A549 (cell line): ENCODE measurements around the gene OTUD3. TPM values are rescaled to one million over a fixed set of nuclear protein-coding genes. Genes with fewer than 3 reads are reported as not detected.
"Not testable (repeated sequence)": the region's sequence is repeated elsewhere in the genome, so short reads cannot be mapped to it uniquely, and the experiment has no call there.

Source experiments
- ATAC-seq, 2 experiments: fragments of 200-7000 bp in 1 of 2; fragments of >200 bp in 1 of 2; cut with Nextera tagmentation in 1 of 2; cut with Tn5 transposase in 1 of 2; 3 replicates each; pipeline versions ENCODE4 v1.8.0 to v1.9.1; 2018 to 2020; ENCODE audit warnings: mild to moderate bottlenecking in 1 of 2, moderate library complexity in 1 of 2
- CTCF ChIA-PET: fragments of 300-600 bp; sonication (Branson Sonifier 250); formaldehyde crosslinking; extraction: SDS; loops from one replicate; lab custom pipeline; 2021; ENCODE audit warnings: antibody characterized with exemption, inconsistent platforms; lab: Yijun Ruan, JAX
- POLR2A ChIA-PET: fragments of 350-600 bp; formaldehyde crosslinking; extraction: SDS; loops from one replicate; lab custom pipeline; 2021; ENCODE audit warnings: antibody characterized with exemption, inconsistent platforms; lab: Yijun Ruan, JAX
- DNase-seq, 2 experiments: peaks; one replicate each; pipeline versions ENCODE4 v3.0.0 to v3.0.0-alpha.2; 2011 to 2016; ENCODE audit warnings: low read depth in 1 of 2, low spot score in 1 of 2
- FAIRE-seq: peaks from 2 replicates; lab custom pipeline; 2011; peaks lifted over from hg19 to GRCh38; lab: Jason Lieb, UNC
- H3K27ac ChIP-seq, 2 experiments: fragments of >200 bp; sonication (Bioruptor Twin); formaldehyde crosslinking; 3 replicates each; pipeline ENCODE4 v1.5.1; 2016 to 2017
- H3K4me1 ChIP-seq: fragments of >200 bp; sonication (Bioruptor Twin); formaldehyde crosslinking; 3 replicates; pipeline ENCODE4 v1.6.1; 2016
- H3K4me2 ChIP-seq: fragments of >200 bp; sonication (Bioruptor Twin); formaldehyde crosslinking; 3 replicates; pipeline ENCODE4 v1.6.1; 2016
- H3K4me3 ChIP-seq: fragments of >200 bp; sonication (Bioruptor Twin); formaldehyde crosslinking; 3 replicates; pipeline ENCODE4 v1.5.1; 2016
- H3K9me3 ChIP-seq: fragments of >200 bp; sonication (Bioruptor Twin); formaldehyde crosslinking; 3 replicates; pipeline ENCODE4 v1.6.1; 2016
- CEBPB ChIP-seq, 2 experiments: fragments of >200 bp in 1 of 2; sonication (Bioruptor Twin) in 1 of 2; formaldehyde crosslinking in 1 of 2; IDR thresholded peaks; 2 replicates each; pipeline ENCODE4 v1.6.1; 2012 to 2016
- CHD4 ChIP-seq: fragments of 200-600 bp; sonication (generic); IDR thresholded peaks from 2 replicates; pipeline ENCODE4 v1.6.1; 2016; ENCODE audit warnings: antibody characterized with exemption, mild to moderate bottlenecking, borderline replicate concordance
- EHF ChIP-seq: fragments of 250-450 bp; sonication (Bioruptor Pico); IDR thresholded peaks from 2 replicates; pipeline ENCODE4 v1.5.0; 2020; ENCODE audit warnings: mild to moderate bottlenecking
- ESRRA ChIP-seq: fragments of 150-350 bp; IDR thresholded peaks from 2 replicates; pipeline ENCODE4 v1.6.1; 2014; ENCODE audit warnings: mild to moderate bottlenecking, low read length, borderline replicate concordance
- FOSB ChIP-seq: fragments of 250-450 bp; sonication (Bioruptor Pico); IDR thresholded peaks from 2 replicates; pipeline ENCODE4 v1.5.0; 2020; ENCODE audit warnings: mild to moderate bottlenecking, moderate library complexity
- FOSL2 ChIP-seq, 2 experiments: fragments of 450-650 bp in 1 of 2; fragments of >200 bp in 1 of 2; sonication (Bioruptor Twin) in 1 of 2; formaldehyde crosslinking; IDR thresholded peaks; 2 replicates each; pipeline versions ENCODE4 v1.5.0 to v1.6.1; 2016 to 2020; ENCODE audit warnings: mild to moderate bottlenecking in 1 of 2, moderate library complexity in 1 of 2
- HEYL ChIP-seq: fragments of 250-450 bp; sonication (Bioruptor Pico); IDR thresholded peaks from 2 replicates; pipeline ENCODE4 v1.8.0; 2021; ENCODE audit warnings: mild to moderate bottlenecking, moderate library complexity
- HOXB5 ChIP-seq: fragments of 250-450 bp; sonication (Bioruptor Pico); IDR thresholded peaks from 2 replicates; pipeline ENCODE4 v1.5.0; 2020; ENCODE audit warnings: mild to moderate bottlenecking, moderate library complexity
- JUN ChIP-seq, 2 experiments: fragments of >200 bp; sonication (Bioruptor Twin); formaldehyde crosslinking; IDR thresholded peaks; 2 replicates in 1 of 2; 3 replicates in 1 of 2; pipeline ENCODE4 v1.6.1; 2016 to 2017
- KDM1A ChIP-seq: fragments of 200-600 bp; sonication (generic); IDR thresholded peaks from 2 replicates; pipeline ENCODE4 v1.6.1; 2016; ENCODE audit warnings: low read depth, mild to moderate bottlenecking
- MAFK ChIP-seq: fragments of 450-650 bp; IDR thresholded peaks from 2 replicates; pipeline ENCODE4 v1.6.1; 2014; ENCODE audit not compliant: partially characterized antibody
- NFE2L2 ChIP-seq: fragments of 150-350 bp; conservative IDR thresholded peaks from 2 replicates; pipeline ENCODE4 v1.6.1; 2014; ENCODE audit warnings: low read length
- NPAS2 ChIP-seq: fragments of 250-450 bp; sonication (Bioruptor Pico); IDR thresholded peaks from 2 replicates; pipeline ENCODE4 v1.8.0; 2022; ENCODE audit warnings: mild to moderate bottlenecking, moderate library complexity, borderline replicate concordance
- PHF8 ChIP-seq: fragments of 200-600 bp; sonication (generic); IDR thresholded peaks from 2 replicates; pipeline ENCODE4 v1.6.1; 2016; ENCODE audit warnings: low read depth, mild to moderate bottlenecking, antibody characterized with exemption, moderate library complexity, borderline replicate concordance
- POLR2AphosphoS2 ChIP-seq: conservative IDR thresholded peaks from 2 replicates; pipeline ENCODE4 v1.6.1; 2012; ENCODE audit warnings: low read length, improper control_type of control experiment, inconsistent platforms
- RAD21 ChIP-seq, 2 experiments: fragments of >200 bp in 1 of 2; sonication (Bioruptor Twin) in 1 of 2; formaldehyde crosslinking in 1 of 2; IDR thresholded peaks in 1 of 2; conservative IDR thresholded peaks in 1 of 2; 2 replicates in 1 of 2; 3 replicates in 1 of 2; pipeline ENCODE4 v1.6.1; 2012 to 2018; ENCODE audit warnings: inconsistent platforms in 1 of 2
- RFX5 ChIP-seq: fragments of 450-650 bp; IDR thresholded peaks from 2 replicates; pipeline ENCODE4 v1.7.1; 2014; ENCODE audit warnings: antibody characterized with exemption, mild to moderate bottlenecking, moderate library complexity
- RNF2 ChIP-seq: fragments of 200-600 bp; sonication (generic); IDR thresholded peaks from 2 replicates; pipeline ENCODE4 v1.6.1; 2016; ENCODE audit warnings: low read depth, mild to moderate bottlenecking, antibody characterized with exemption, moderate library complexity, borderline replicate concordance
- TFCP2L1 ChIP-seq: fragments of 250-450 bp; sonication (Bioruptor Pico); IDR thresholded peaks from 2 replicates; pipeline ENCODE4 v1.5.0; 2021; ENCODE audit warnings: mild to moderate bottlenecking
- USF2 ChIP-seq: fragments of 450-650 bp; IDR thresholded peaks from 2 replicates; pipeline ENCODE4 v1.6.1; 2014; ENCODE audit warnings: antibody characterized with exemption
- ZC3H11A ChIP-seq: fragments of 450-650 bp; IDR thresholded peaks from 2 replicates; pipeline ENCODE4 v1.6.1; 2014; ENCODE audit warnings: antibody characterized with exemption, mild to moderate bottlenecking
- WGBS: methylation state at CpG from one replicate; pipeline ENCODE4 v1.1.6; 2017; ENCODE audit errors: missing lambda C conversion rate; 5-methylcytosine and 5-hydroxymethylcytosine counted together
- polyA plus RNA-seq, 4 experiments: library from polyadenylated mRNA; depleted of rRNA in 3 of 4; stranded (reverse); fragments of >200 nt; fragmentation: RNase III in 1 of 4; extraction: RNeasy Plus Mini Kit Qiagen cat#74134 plus additional on column Dnase treatment in 1 of 4; gene quantifications; 2 replicates in 3 of 4; 3 replicates in 1 of 4; pipeline ENCODE4 v1.2.3, GENCODE V29; 2011 to 2017
- TF ChIP-seq, protein P1 (sequence below): fragments of >200 bp; sonication (Bioruptor Twin); formaldehyde crosslinking; IDR thresholded peaks from 3 replicates; pipeline ENCODE4 v1.5.1; 2016
- TF ChIP-seq, protein P2 (sequence below): IDR thresholded peaks from 2 replicates; pipeline ENCODE4 v1.6.1; 2012
- TF ChIP-seq, protein P3 (sequence below): fragments of 150-350 bp; IDR thresholded peaks from 2 replicates; pipeline ENCODE4 v1.6.1; 2014; ENCODE audit warnings: low read depth, mild to moderate bottlenecking, low read length
- TF ChIP-seq, protein P4 (sequence below): fragments of >200 bp; sonication (Bioruptor Twin); formaldehyde crosslinking; IDR thresholded peaks from 3 replicates; pipeline ENCODE4 v1.6.1; 2016

The OTUD3 gene
- polyA plus RNA-seq, 2 of the 4 experiments (the other 2 are of a cell fraction), result 3.5 to 4.9 TPM

DNA sequence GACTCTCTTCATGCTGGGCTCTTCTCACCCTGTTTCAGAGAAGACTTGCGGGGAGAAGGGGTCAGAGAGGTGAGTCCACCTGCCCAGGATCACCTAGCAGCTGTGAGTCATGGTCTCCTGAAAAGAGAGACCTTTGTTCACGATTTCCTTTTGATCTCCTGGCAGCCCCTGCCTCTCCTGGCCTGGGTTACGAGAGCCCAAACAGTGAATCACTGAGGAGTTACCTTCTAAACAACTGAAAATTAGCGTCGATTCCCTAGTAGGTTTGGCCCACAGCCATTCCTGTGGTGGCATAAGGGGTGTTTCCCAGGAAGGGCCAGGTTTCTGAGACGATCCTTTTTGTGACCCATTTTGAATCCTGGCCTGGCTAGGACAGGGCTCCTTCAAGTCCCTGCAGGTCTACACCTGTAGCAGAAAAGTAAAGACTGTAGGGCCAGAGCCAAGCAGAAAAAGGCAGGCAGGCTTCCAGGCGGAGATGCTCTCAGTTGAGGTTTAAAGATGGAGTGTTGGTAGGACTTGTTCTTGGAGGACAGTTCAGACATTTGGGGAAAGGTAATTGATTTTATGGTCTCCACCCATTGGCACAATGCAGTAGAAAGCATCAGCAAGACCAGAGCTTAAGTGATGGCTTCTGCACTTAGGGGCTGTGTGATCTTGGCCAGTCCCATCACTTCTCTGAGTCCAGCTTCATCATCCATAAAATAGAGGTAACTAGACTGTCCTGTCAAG, 43.3 kb downstream of the OTUD3 start:
- DNase-seq (no peak), ATAC-seq (no peak), FAIRE-seq (no peak)
- 43% methylated on average over 4 of the region's 7 CpGs for WGBS
- H3K4me3 ChIP-seq, result no peak overlapping the region
- no peak overlapping the region for H3K27ac ChIP-seq
- ChIA-PET CTCF (interaction anchor here (1.0 kb wide), 1 partner anchor 227 kb away, joined by 3 read pairs; no protein-coding TSS in a partner anchor), POLR2A (no interaction called here)
- no peak overlapping the region for H3K4me2 ChIP-seq
- no peaks in the 10 kb centered on the region for H3K4me1 ChIP-seq
- H3K9me3 ChIP-seq, result no peaks in the 10 kb centered on the region
- TF ChIP-seq, protein P1, sequence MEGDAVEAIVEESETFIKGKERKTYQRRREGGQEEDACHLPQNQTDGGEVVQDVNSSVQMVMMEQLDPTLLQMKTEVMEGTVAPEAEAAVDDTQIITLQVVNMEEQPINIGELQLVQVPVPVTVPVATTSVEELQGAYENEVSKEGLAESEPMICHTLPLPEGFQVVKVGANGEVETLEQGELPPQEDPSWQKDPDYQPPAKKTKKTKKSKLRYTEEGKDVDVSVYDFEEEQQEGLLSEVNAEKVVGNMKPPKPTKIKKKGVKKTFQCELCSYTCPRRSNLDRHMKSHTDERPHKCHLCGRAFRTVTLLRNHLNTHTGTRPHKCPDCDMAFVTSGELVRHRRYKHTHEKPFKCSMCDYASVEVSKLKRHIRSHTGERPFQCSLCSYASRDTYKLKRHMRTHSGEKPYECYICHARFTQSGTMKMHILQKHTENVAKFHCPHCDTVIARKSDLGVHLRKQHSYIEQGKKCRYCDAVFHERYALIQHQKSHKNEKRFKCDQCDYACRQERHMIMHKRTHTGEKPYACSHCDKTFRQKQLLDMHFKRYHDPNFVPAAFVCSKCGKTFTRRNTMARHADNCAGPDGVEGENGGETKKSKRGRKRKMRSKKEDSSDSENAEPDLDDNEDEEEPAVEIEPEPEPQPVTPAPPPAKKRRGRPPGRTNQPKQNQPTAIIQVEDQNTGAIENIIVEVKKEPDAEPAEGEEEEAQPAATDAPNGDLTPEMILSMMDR, result no peak
- TF ChIP-seq POLR2AphosphoS2, result no peak
- TF ChIP-seq NFE2L2, result no peak
- TF ChIP-seq, protein P2, sequence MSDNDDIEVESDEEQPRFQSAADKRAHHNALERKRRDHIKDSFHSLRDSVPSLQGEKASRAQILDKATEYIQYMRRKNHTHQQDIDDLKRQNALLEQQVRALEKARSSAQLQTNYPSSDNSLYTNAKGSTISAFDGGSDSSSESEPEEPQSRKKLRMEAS, result no peak
- TF ChIP-seq NPAS2 (CRISPR knock-in tag), result no peak
- TF ChIP-seq, protein P3, sequence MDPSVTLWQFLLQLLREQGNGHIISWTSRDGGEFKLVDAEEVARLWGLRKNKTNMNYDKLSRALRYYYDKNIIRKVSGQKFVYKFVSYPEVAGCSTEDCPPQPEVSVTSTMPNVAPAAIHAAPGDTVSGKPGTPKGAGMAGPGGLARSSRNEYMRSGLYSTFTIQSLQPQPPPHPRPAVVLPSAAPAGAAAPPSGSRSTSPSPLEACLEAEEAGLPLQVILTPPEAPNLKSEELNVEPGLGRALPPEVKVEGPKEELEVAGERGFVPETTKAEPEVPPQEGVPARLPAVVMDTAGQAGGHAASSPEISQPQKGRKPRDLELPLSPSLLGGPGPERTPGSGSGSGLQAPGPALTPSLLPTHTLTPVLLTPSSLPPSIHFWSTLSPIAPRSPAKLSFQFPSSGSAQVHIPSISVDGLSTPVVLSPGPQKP, result no peak
- TF ChIP-seq, protein P4, sequence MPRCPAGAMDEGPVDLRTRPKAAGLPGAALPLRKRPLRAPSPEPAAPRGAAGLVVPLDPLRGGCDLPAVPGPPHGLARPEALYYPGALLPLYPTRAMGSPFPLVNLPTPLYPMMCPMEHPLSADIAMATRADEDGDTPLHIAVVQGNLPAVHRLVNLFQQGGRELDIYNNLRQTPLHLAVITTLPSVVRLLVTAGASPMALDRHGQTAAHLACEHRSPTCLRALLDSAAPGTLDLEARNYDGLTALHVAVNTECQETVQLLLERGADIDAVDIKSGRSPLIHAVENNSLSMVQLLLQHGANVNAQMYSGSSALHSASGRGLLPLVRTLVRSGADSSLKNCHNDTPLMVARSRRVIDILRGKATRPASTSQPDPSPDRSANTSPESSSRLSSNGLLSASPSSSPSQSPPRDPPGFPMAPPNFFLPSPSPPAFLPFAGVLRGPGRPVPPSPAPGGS, result no peak
- TF ChIP-seq USF2, result no peak
- TF ChIP-seq CEBPB (IDR thresholded peaks at IDR 0.05), result no peak
- TF ChIP-seq EHF, result no peak
- TF ChIP-seq FOSL2 (IDR thresholded peaks at IDR 0.05), result no peak
- no peak for TF ChIP-seq FOSL2 (CRISPR knock-in tag; IDR thresholded peaks at IDR 0.05)
- no peak for TF ChIP-seq HEYL (CRISPR knock-in tag)
- TF ChIP-seq JUN (IDR thresholded peaks at IDR 0.05), result no peak
- no peak for TF ChIP-seq RAD21 (conservative IDR thresholded peaks at IDR 0.05 in 1 of 2, IDR thresholded peaks at IDR 0.05 in 1 of 2)
- no peak for TF ChIP-seq TFCP2L1 (CRISPR knock-in tag)

DNA sequence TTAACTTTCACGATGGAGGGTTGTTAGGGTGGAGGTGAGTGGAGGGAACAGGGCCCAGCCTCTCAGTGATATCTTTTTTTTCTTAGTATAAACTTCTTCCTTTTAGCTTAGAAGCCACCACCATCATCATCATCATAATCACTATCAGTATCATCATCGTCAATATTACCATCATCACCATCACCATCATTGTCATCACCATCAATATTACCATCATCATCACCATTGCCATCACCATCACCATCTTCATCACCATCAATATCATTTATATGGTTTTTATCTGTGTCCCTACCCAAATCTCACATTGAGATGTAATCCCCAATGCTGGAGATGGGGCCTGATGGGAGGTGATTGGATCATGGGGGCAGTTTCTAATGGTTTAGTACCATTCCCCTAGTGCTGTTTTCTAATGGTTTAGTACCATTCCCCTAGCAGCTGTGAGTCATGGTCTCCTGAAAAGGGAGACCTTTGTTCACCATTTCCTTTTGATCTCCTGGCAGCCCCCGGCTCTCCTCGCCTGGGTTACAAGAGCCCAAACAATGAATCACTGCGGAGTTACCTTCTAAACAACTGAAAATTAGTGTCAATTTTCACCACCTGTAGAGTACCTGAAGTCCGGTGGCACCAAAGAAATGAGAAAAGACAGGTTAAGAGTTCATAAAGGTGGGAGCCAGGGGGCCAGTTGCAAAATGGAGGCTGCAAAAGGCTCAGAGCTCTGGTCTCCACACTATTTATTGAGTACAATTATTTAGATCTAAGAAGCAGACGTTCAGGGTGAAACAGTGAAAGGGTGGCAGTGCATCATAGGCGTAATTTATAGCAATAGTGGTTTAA, 44.3 kb downstream of the OTUD3 start:
- FAIRE-seq, result no peak
- CTCF ChIA-PET, result interaction anchor here (1.0 to 1.8 kb wide), 2 partner anchors 9 to 226 kb away, joined by 3 to 9 read pairs; no protein-coding TSS in a partner anchor
- WGBS, result 32% methylated on average over 8 of the region's 8 CpGs

GRCh38 chr1:19927130-19927421, 44.9 kb downstream of the OTUD3 start:
- POLR2A ChIA-PET, H3K4me2 ChIP-seq, H3K9me3 ChIP-seq, H3K27ac ChIP-seq, H3K4me1 ChIP-seq, FAIRE-seq, ATAC-seq, H3K4me3 ChIP-seq, DNase-seq: not testable (repeated sequence)
- CTCF ChIA-PET, result interaction anchor here (1.8 kb wide), 1 partner anchor 9 kb away, joined by 9 read pairs; no protein-coding TSS in a partner anchor
- 67% methylated on average over 3 of the region's 3 CpGs for WGBS

More for the DNA sequence above, 44.3 kb downstream of the OTUD3 start:
- no peak overlapping the region for H3K27ac ChIP-seq
- DNase-seq, result no peak
- POLR2A ChIA-PET, result no interaction called here
- H3K4me1 ChIP-seq, result no peaks in the 10 kb centered on the region
- H3K4me3 ChIP-seq, result no peak overlapping the region
- H3K4me2 ChIP-seq, result no peak overlapping the region; the same call in 2 of the 3 replicates
- peaks cover 6% of the 10 kb centered on the region; the same call in 2 of the 3 replicates for H3K9me3 ChIP-seq
- TF ChIP-seq PHF8, result no peak
- TF ChIP-seq, protein P1, result no peak
- no peak for TF ChIP-seq MAFK
- no peak for TF ChIP-seq CHD4
- TF ChIP-seq RFX5, result no peak
- no peak for TF ChIP-seq ZC3H11A
- no peak for TF ChIP-seq FOSB (CRISPR knock-in tag)
- TF ChIP-seq FOSL2 (IDR thresholded peaks at IDR 0.05), result no peak
- TF ChIP-seq FOSL2 (CRISPR knock-in tag; IDR thresholded peaks at IDR 0.05), result no peak
- TF ChIP-seq ESRRA, result no peak
- TF ChIP-seq RNF2, result no peak
- no peak for TF ChIP-seq HOXB5 (CRISPR knock-in tag)
- no peak for TF ChIP-seq KDM1A
- no peak for TF ChIP-seq HEYL (CRISPR knock-in tag)
- ATAC-seq, result no peak
